OCI-LY1 (cell line): ENCODE data around the gene SLC6A18.

Source experiments
- H2AFZ ChIP-seq: fragments of 200-600 bp; sonication (generic), shearing (Covaris generic); 2 replicates; pipeline ENCODE4 v1.6.0; 2014; ENCODE audit warnings: antibody characterized with exemption, mild to moderate bottlenecking, low read length
- H3F3A ChIP-seq: fragments of 200-600 bp; sonication (generic), shearing (Covaris generic); 2 replicates; pipeline ENCODE4 v1.6.0; 2014; ENCODE audit warnings: mild to moderate bottlenecking, antibody characterized with exemption, low read length, moderate library complexity; ENCODE audit not compliant: insufficient read depth
- H3K27ac ChIP-seq: fragments of 200-600 bp; sonication (generic); 2 replicates; pipeline ENCODE4 v1.5.1; 2014; ENCODE audit warnings: low read length, mixed run types, mild to moderate bottlenecking, low read depth; ENCODE audit not compliant: poor library complexity, severe bottlenecking
- H3K27me3 ChIP-seq: fragments of 200-600 bp; sonication (generic); 2 replicates; pipeline ENCODE4 v1.6.0; 2014; ENCODE audit warnings: antibody characterized with exemption, mild to moderate bottlenecking, low read length, moderate library complexity; ENCODE audit not compliant: insufficient read depth
- H3K36me3 ChIP-seq: fragments of 200-600 bp; sonication (generic); 2 replicates; pipeline ENCODE4 v1.6.1; 2014; ENCODE audit warnings: mild to moderate bottlenecking, antibody characterized with exemption, low read length, moderate library complexity, mixed read lengths; ENCODE audit not compliant: insufficient read depth
- H3K4me1 ChIP-seq: fragments of 200-600 bp; sonication (generic); 2 replicates; pipeline ENCODE4 v1.5.1; 2014; ENCODE audit warnings: mild to moderate bottlenecking, low read length, moderate library complexity; ENCODE audit not compliant: insufficient read depth, severe bottlenecking
- H3K4me2 ChIP-seq: fragments of 200-600 bp; sonication (generic), shearing (Covaris generic); 2 replicates; pipeline ENCODE4 v1.6.1; 2014; ENCODE audit warnings: low read length
- H3K4me3 ChIP-seq: fragments of 200-600 bp; sonication (generic); 2 replicates; pipeline ENCODE4 v1.5.1; 2014; ENCODE audit warnings: low read length, low read depth, mild to moderate bottlenecking, mixed read lengths; ENCODE audit not compliant: poor library complexity, severe bottlenecking
- H3K79me2 ChIP-seq: fragments of 200-600 bp; shearing (Covaris generic); 2 replicates; pipeline ENCODE4 v1.6.1; 2016; ENCODE audit warnings: mixed run types, low read length, mixed read lengths; ENCODE audit not compliant: insufficient read depth
- H3K9ac ChIP-seq: fragments of 200-600 bp; sonication (generic), shearing (Covaris generic); 2 replicates; pipeline ENCODE4 v1.6.1; 2014; ENCODE audit warnings: mild to moderate bottlenecking, low read length, mixed read lengths
- H3K9me2 ChIP-seq: fragments of 200-600 bp; sonication (generic), shearing (Covaris generic); 2 replicates; pipeline ENCODE4 v1.6.1; 2014; ENCODE audit warnings: low read depth, mild to moderate bottlenecking, low read length, mixed read lengths
- H3K9me3 ChIP-seq: fragments of 200-600 bp; shearing (Covaris generic); 2 replicates; pipeline ENCODE4 v1.6.1; 2014; ENCODE audit warnings: low read length, mixed read lengths
- H4K20me1 ChIP-seq: fragments of 200-600 bp; sonication (generic), shearing (Covaris generic); 2 replicates; pipeline ENCODE4 v1.6.0; 2016; ENCODE audit warnings: mild to moderate bottlenecking, low read length; ENCODE audit not compliant: insufficient read depth
- EZH2 ChIP-seq: fragments of 200-600 bp; sonication (generic), shearing (Covaris generic); IDR thresholded peaks from 2 replicates; pipeline ENCODE4 v1.8.0; 2017; ENCODE audit warnings: borderline replicate concordance, mixed run types, mild to moderate bottlenecking, antibody characterized with exemption, low read length, moderate library complexity, mixed read lengths
- TF ChIP-seq, protein P1 (sequence below): fragments of 200-600 bp; sonication (generic), shearing (Covaris generic); IDR thresholded peaks from 2 replicates; pipeline ENCODE4 v1.5.1; 2017; ENCODE audit warnings: mild to moderate bottlenecking, antibody characterized with exemption, low read length, moderate library complexity, mixed read lengths

SLC6A18 gene

DNA sequence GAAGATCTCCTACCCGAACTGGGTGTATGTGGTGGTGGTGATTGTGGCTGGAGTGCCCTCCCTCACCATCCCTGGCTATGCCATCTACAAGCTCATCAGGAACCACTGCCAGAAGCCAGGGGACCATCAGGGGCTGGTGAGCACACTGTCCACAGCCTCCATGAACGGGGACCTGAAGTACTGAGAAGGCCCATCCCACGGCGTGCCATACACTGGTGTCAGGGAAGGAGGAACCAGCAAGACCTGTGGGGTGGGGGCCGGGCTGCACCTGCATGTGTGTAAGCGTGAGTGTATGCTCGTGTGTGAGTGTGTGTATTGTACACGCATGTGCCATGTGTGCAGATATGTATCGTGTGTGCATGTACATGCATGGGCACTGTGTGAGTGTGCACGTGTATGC is 3.5 kb upstream of the SLC6A18 start:
- Histone ChIP-seq H3K9me2 (no peaks in the 10 kb centered on the region), H3K36me3 (no peaks in the 10 kb centered on the region), H3K9ac (no peak overlapping the region), H3K27ac (no peak overlapping the region), H3K4me3 (no peak overlapping the region), H4K20me1 (no peaks in the 10 kb centered on the region), H3K9me3 (no peaks in the 10 kb centered on the region), H2AFZ (no peak overlapping the region), H3K79me2 (no peaks in the 10 kb centered on the region), H3K4me2 (no peak overlapping the region), H3K4me1 (no peaks in the 10 kb centered on the region), H3K27me3 (no peaks in the 10 kb centered on the region), H3F3A (no peaks in the 10 kb centered on the region)
- TF ChIP-seq EZH2 = no peak
- TF ChIP-seq, protein P1, sequence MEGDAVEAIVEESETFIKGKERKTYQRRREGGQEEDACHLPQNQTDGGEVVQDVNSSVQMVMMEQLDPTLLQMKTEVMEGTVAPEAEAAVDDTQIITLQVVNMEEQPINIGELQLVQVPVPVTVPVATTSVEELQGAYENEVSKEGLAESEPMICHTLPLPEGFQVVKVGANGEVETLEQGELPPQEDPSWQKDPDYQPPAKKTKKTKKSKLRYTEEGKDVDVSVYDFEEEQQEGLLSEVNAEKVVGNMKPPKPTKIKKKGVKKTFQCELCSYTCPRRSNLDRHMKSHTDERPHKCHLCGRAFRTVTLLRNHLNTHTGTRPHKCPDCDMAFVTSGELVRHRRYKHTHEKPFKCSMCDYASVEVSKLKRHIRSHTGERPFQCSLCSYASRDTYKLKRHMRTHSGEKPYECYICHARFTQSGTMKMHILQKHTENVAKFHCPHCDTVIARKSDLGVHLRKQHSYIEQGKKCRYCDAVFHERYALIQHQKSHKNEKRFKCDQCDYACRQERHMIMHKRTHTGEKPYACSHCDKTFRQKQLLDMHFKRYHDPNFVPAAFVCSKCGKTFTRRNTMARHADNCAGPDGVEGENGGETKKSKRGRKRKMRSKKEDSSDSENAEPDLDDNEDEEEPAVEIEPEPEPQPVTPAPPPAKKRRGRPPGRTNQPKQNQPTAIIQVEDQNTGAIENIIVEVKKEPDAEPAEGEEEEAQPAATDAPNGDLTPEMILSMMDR = no peak

DNA sequence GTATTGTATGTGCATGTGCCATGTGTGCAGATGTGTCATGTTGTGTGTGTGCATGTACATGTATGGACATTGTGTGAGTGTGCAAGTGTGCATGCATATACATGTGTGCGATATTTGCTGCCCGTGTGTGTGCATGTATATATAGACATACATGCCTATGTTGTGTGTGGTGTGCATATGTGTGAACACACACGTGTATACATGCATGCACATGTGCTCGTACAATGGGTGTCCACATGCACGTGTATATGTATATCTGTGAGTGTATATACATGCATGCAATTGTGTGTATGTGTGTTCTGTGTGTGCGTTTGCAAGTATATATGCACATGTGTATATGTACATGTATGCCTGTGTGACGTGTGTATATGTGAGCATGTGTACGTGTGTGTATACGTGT is 3.0 kb upstream of the SLC6A18 start:
- Histone ChIP-seq H3K4me3 (no peak overlapping the region), H3K79me2 (no peaks in the 10 kb centered on the region), H3K9ac (no peak overlapping the region), H3K9me2 (no peaks in the 10 kb centered on the region), H3K4me1 (no peaks in the 10 kb centered on the region), H3K27me3 (no peaks in the 10 kb centered on the region), H3K9me3 (no peaks in the 10 kb centered on the region), H4K20me1 (no peaks in the 10 kb centered on the region), H3K27ac (no peak overlapping the region), H3K4me2 (no peak overlapping the region), H3F3A (no peaks in the 10 kb centered on the region), H2AFZ (no peak overlapping the region), H3K36me3 (no peaks in the 10 kb centered on the region)
- TF ChIP-seq EZH2 = no peak
- TF ChIP-seq, protein P1 = no peak

DNA sequence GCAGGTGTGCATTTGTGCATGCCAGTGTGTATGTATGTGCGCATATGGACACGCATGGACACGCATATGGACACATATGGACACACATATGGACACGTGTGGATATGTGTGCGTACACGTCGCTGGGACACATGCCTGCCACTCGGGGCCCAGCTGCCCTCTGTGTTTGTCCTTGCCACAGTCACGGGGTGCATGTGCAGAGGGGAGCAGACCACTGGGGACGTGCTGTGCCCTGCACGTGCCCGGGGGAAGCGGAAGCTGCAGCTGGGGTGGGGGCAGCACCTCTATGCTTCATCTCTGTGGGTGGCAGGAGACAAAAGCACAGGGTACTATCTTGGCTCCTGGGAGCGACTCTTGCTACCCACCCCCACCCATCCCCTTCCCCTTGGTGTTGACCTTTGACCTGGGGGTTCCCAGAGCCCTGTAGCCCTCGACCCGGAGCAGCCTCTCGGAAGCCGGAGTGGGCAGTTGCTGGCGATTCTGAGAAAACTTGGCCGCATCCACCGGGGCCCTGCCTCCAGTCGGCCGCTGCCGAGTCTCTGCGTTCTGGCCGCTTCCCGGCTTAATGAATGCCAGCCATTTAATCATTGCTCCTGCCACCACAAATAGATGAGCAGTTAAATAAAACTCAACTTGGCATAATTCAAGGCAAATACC is 2.4 kb upstream of the SLC6A18 start:
- Histone ChIP-seq H3K4me2 (no peak overlapping the region), H3K4me3 (no peak overlapping the region)

DNA sequence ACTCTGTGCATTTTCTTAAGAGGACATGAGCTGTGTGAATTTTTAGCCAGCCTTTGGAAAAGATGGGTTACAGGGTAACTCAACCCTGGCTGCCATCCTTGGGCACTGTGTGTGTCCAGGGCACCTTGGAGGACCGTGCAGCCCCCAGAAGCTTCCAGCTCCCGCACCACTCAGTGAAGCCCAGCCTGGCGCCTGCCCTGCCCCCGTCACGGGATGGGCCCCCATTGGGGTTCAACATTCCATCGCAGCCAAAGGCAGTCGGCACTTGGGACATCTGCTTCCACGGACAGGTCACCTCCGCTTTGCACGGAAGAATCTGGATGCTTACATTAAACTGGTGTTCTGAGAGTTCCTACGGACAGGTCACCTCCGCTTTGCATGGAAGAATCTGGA is 1.9 kb upstream of the SLC6A18 start:
- Histone ChIP-seq H3K4me1 (no peaks in the 10 kb centered on the region), H4K20me1 (no peaks in the 10 kb centered on the region), H3K9me2 (no peaks in the 10 kb centered on the region), H3K27me3 (no peaks in the 10 kb centered on the region), H3K79me2 (no peaks in the 10 kb centered on the region), H3F3A (no peaks in the 10 kb centered on the region), H3K4me2 (no peak overlapping the region), H2AFZ (no peak overlapping the region), H3K9ac (no peak overlapping the region), H3K4me3 (no peak overlapping the region), H3K9me3 (no peaks in the 10 kb centered on the region), H3K27ac (no peak overlapping the region), H3K36me3 (no peaks in the 10 kb centered on the region)
- TF ChIP-seq, protein P1 = no peak
- no peak for TF ChIP-seq EZH2

More for the DNA sequence above, 2.4 kb upstream of the SLC6A18 start:
- Histone ChIP-seq H3F3A (no peaks in the 10 kb centered on the region), H3K9me3 (no peaks in the 10 kb centered on the region), H3K9ac (no peak overlapping the region), H4K20me1 (no peaks in the 10 kb centered on the region), H3K27me3 (no peaks in the 10 kb centered on the region), H2AFZ (no peak overlapping the region), H3K36me3 (no peaks in the 10 kb centered on the region), H3K4me1 (no peaks in the 10 kb centered on the region), H3K9me2 (no peaks in the 10 kb centered on the region), H3K27ac (no peak overlapping the region), H3K79me2 (no peaks in the 10 kb centered on the region)
- TF ChIP-seq EZH2 = no peak
